Femur (tissue), 1 donor: ENCODE results near the gene COL23A1.

Experiments
- DNase-seq: peaks from one replicate; pipeline ENCODE4 v3.0.0-alpha.2; 2017

The COL23A1 gene

GRCh38 chr5:178349625-178350353 is 240.4 kb downstream of the COL23A1 start:
- no peak for DNase-seq

- DNase-seq, result no peak
Observed at GRCh38 chr5:178349075-178349511, 241.1 kb downstream of the COL23A1 start.

- DNase-seq, result no peak
Observed at GRCh38 chr5:178348356-178349074, 241.7 kb downstream of the COL23A1 start.

- DNase-seq, result no peak
Observed at GRCh38 chr5:178347956-178348355, 242.2 kb downstream of the COL23A1 start.

GRCh38 chr5:178346607-178347334 is 243.4 kb downstream of the COL23A1 start:
- no peak for DNase-seq

- DNase-seq, result no peak
Observed at GRCh38 chr5:178343306-178343705, 246.9 kb downstream of the COL23A1 start.

- DNase-seq, result no peak
Observed at GRCh38 chr5:178341851-178342140, 248.4 kb downstream of the COL23A1 start.

- DNase-seq, result no peak
Observed at GRCh38 chr5:178341091-178341850, 248.9 kb downstream of the COL23A1 start.

GRCh38 chr5:178340637-178341036 is 249.6 kb downstream of the COL23A1 start:
- no peak for DNase-seq

- no peak for DNase-seq
Observed at GRCh38 chr5:178340187-178340586, 250.0 kb downstream of the COL23A1 start.

- no peak for DNase-seq
Observed at GRCh38 chr5:178339272-178339671, 250.9 kb downstream of the COL23A1 start.

- DNase-seq, result no peak
Observed at GRCh38 chr5:178338750-178339144, 251.4 kb downstream of the COL23A1 start.

GRCh38 chr5:178338126-178338749 is 252.0 kb downstream of the COL23A1 start:
- DNase-seq, result no peak

GRCh38 chr5:178337334-178337741 is 252.9 kb downstream of the COL23A1 start:
- no peak for DNase-seq

GRCh38 chr5:178336889-178337288 is 253.3 kb downstream of the COL23A1 start:
- DNase-seq, result no peak

- no peak for DNase-seq
Observed at GRCh38 chr5:178335302-178336030, 254.7 kb downstream of the COL23A1 start.

GRCh38 chr5:178334861-178335260 is 255.3 kb downstream of the COL23A1 start:
- no peak for DNase-seq

GRCh38 chr5:178333821-178334481 is 256.2 kb downstream of the COL23A1 start:
- no peak for DNase-seq

GRCh38 chr5:178332210-178332641 is 258.0 kb downstream of the COL23A1 start:
- no peak for DNase-seq

GRCh38 chr5:178331491-178331996 is 258.6 kb downstream of the COL23A1 start:
- DNase-seq, result peak; percentile 84

- DNase-seq, result no peak
Observed at GRCh38 chr5:178330791-178331404, 259.3 kb downstream of the COL23A1 start.
